IPS-18a (cell line): Measurements from ENCODE around the gene SLC35E1.

Source experiments
- H3K27ac ChIP-seq: one replicate; pipeline ENCODE4 v1.5.1; 2013; ENCODE audit warnings: low read length
- H3K27me3 ChIP-seq: one replicate; pipeline ENCODE4 v1.6.1; 2013; ENCODE audit warnings: mild to moderate bottlenecking, low read length; ENCODE audit not compliant: control insufficient read depth, insufficient read depth
- H3K36me3 ChIP-seq: one replicate; pipeline ENCODE4 v1.6.1; 2013; ENCODE audit warnings: low read depth, low read length; ENCODE audit not compliant: control insufficient read depth
- H3K4me1 ChIP-seq: one replicate; pipeline ENCODE4 v1.6.1; 2013; ENCODE audit warnings: low read depth, low read length; ENCODE audit not compliant: control insufficient read depth
- H3K4me3 ChIP-seq: one replicate; pipeline ENCODE4 v1.5.1; 2013; ENCODE audit warnings: low read length
- H3K9ac ChIP-seq: one replicate; pipeline ENCODE4 v1.6.1; 2013; ENCODE audit warnings: mild to moderate bottlenecking, low read length, moderate library complexity
- H3K9me3 ChIP-seq: one replicate; pipeline ENCODE4 v1.6.1; 2013; ENCODE audit warnings: low read depth, low read length; ENCODE audit not compliant: control insufficient read depth

SLC35E1 gene

DNA sequence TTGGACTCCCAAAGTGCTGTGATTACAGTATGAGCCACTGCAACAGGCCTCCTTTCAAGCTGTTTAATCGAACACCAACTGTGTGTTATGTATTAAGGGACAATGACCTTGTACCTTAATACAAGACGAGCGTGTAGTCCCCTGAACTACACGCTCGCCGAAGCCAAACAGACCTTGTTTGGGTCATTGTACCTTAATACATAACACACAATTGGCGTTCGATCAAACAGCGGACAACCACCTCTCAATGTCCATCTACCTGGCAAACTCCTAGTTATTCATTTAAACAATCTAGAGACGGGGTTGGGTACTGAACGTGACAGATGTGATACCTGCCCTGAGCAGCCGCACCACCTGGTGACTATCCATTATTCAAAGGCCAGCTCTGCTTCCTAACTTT, 31.3 kb downstream of the SLC35E1 start:
- Histone ChIP-seq H3K36me3 (peaks cover 16% of the 10 kb centered on the region), H3K4me1 (peaks cover 5% of the 10 kb centered on the region), H3K4me3 (peak overlapping the region; percentile 80), H3K9me3 (no peaks in the 10 kb centered on the region), H3K9ac (peak overlapping the region; percentile 79), H3K27ac (no peak overlapping the region), H3K27me3 (no peaks in the 10 kb centered on the region)

DNA sequence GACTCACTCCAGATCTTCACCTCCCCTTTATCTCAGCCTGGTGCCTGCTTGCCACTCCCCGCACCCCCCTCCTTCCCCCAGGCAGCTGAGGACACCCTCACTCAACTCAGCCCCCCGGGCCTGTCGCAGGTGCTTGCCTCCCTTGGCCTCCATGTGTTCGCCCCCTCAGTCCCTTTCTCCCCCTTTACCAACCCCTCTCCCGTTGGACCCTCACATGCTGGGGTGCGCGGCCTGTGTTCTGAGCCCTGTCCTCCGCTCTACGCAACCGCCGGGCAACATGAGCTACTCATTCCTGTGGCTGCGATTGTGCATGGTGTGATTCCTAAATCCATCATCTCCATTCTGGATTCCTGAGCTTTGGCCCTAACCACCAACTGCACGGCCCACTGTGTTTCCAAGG, 35.1 kb downstream of the SLC35E1 start:
- no peak overlapping the region for H3K4me3 ChIP-seq
- H3K4me1 ChIP-seq: no peaks in the 10 kb centered on the region
- no peaks in the 10 kb centered on the region for H3K27me3 ChIP-seq
- H3K9ac ChIP-seq: no peak overlapping the region
- no peaks in the 10 kb centered on the region for H3K9me3 ChIP-seq
- peaks cover 53% of the 10 kb centered on the region for H3K36me3 ChIP-seq
- H3K27ac ChIP-seq: no peak overlapping the region

DNA sequence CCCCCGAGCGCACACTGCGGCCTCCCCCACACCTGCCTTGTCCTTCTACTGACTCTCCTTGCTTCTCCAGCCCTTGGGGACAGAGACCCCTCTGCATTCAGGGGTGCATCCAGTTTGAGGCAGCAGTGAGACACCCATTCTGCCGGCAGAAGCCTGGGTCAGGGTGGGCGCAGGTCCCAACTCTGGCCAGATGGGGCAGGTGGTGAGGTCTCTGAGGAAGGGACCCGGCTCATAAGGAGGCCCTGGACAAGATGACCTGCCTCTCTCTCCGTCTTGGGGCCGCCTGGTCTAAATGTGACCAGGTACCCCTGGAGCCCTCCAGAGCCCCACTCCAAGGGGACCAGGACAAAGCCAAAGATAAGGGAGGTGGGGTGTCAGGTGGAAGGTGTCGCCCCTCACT, 36.1 kb downstream of the SLC35E1 start:
- peaks cover 63% of the 10 kb centered on the region for H3K36me3 ChIP-seq
- no peak overlapping the region for H3K27ac ChIP-seq

DNA sequence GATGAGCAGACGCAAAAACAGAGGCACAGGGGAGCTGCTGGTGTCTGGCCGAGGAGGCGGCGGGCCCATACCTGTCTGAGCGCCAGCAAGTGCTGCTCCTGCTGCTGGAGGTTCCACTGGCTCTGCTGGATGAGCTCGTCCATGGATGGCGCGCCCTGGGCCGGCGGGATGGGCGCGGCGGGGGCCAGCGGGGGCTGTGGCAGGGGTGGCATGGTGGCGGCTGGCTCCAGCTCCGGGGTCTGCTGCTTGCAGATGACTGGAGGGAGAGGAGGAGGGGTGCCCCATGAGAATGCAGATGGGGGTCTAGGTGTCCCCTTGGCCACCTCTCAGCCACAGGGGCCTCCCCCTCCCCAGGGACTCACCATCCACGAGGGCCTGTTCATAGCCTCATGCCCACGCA, 36.8 kb downstream of the SLC35E1 start:
- no peak overlapping the region for H3K9ac ChIP-seq
- H3K4me3 ChIP-seq: no peak overlapping the region
- no peaks in the 10 kb centered on the region for H3K9me3 ChIP-seq
- no peaks in the 10 kb centered on the region for H3K4me1 ChIP-seq
- no peaks in the 10 kb centered on the region for H3K27me3 ChIP-seq
- peaks cover 70% of the 10 kb centered on the region for H3K36me3 ChIP-seq
- H3K27ac ChIP-seq: no peak overlapping the region

More for the DNA sequence above, 36.1 kb downstream of the SLC35E1 start:
- no peak overlapping the region for H3K9ac ChIP-seq
- H3K27me3 ChIP-seq: no peaks in the 10 kb centered on the region
- H3K4me1 ChIP-seq: no peaks in the 10 kb centered on the region
- H3K9me3 ChIP-seq: no peaks in the 10 kb centered on the region
- no peak overlapping the region for H3K4me3 ChIP-seq

DNA sequence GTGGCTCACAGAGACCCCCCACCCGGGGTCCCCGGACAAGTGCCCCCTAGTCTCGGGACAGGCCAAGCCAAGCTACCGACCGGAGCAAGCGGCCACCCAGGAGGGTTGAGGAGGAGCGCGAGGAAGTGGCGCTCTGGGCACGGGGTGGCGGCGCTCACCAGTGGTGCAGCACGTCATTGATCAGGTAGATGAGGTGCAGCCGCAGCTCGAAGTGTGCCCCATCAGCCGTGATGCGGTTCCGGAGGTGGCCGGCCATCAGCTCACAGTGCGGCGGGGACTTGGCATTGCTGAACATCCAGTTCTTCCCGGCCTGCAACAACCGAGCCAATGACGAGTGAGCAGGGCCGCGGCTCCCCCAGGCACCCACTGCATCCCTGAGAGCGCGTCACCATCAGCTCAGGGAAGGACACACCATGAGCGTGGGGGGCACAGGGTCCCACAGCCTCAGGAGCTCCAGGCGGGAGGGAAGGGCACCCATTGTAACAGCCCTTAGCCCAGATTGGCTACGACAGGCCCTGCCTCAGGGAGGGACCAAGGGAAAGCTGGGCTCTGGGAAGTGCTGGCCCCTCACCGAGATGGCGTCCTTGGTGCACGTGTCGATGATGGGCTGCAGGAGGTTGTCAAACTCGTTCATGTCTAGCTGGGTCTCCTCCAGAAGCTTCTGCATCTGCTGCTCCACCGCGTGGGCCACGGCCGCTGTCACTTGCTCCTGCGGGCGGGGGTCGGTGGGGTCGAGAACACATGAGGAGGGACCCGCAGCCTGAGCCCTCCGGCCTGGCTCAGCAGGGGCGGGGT, 39.6 kb downstream of the SLC35E1 start:
- H3K9me3 ChIP-seq: no peaks in the 10 kb centered on the region
- no peaks in the 10 kb centered on the region for H3K27me3 ChIP-seq
- H3K36me3 ChIP-seq: peaks cover 92% of the 10 kb centered on the region
- H3K4me3 ChIP-seq: no peak overlapping the region
- H3K27ac ChIP-seq: no peak overlapping the region
- no peak overlapping the region for H3K9ac ChIP-seq
- no peaks in the 10 kb centered on the region for H3K4me1 ChIP-seq

DNA sequence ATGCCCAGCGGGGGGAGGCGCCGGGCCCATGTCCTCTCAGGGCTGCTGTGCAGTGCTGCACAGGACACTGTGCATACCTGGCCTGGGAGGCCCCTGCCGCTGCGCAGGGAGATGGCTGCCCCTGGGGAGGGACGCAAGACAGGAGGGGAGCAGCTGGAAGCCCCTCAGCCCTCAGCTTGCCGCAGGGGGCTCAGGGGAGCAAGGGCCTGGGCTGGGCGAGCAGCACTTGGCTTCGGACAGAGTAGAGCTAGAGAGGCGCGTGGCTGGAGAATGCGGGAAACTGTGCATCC, 40.9 kb downstream of the SLC35E1 start:
- Histone ChIP-seq H3K27ac (no peak overlapping the region), H3K9ac (no peak overlapping the region), H3K27me3 (no peaks in the 10 kb centered on the region), H3K4me1 (no peaks in the 10 kb centered on the region), H3K4me3 (no peak overlapping the region), H3K36me3 (peaks cover 97% of the 10 kb centered on the region), H3K9me3 (no peaks in the 10 kb centered on the region)

DNA sequence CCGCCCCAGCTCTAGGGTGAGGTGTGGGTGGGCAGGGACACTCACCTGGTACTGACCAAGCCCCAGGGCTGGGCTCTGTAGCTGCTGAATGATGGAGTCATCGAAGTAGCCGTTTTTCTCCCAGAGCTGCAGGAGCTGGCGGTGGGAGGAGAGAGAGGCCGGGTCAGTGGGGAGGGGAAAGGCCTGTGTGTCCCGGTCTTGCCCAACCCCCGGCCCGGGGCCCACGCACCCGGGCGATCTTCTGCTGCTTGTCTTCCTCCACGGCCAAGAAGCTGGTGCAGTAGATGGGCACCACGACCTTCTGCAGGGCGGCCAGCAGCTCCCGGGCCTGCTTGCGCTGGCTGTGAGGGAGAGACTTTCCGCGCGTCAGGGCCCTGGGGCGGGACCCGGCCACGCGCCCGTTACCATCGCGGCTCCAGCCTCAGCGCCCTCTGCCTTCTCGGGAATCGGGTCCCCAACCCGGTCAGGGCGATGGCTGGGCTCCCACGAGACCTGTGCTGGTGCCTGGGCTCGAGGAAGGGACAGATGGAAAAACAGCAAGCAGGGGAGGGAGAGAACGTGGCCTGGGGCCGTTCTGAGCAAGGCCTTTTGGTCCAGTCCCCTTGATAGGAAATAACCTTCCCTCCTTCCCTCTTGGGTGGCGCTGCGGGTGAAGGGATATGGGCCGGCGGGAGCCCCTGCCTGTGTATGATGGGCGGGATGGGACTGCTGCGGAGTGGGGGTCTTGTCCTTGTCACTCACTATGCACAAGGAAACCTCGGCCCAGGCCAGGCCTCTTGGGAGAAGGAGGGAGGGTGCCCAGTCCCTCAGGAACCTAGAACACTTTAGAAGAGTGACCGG, 41.5 kb downstream of the SLC35E1 start:
- Histone ChIP-seq H3K4me1 (no peaks in the 10 kb centered on the region), H3K27me3 (no peaks in the 10 kb centered on the region), H3K4me3 (no peak overlapping the region), H3K9ac (no peak overlapping the region), H3K36me3 (peaks cover 94% of the 10 kb centered on the region), H3K9me3 (no peaks in the 10 kb centered on the region), H3K27ac (no peak overlapping the region)

DNA sequence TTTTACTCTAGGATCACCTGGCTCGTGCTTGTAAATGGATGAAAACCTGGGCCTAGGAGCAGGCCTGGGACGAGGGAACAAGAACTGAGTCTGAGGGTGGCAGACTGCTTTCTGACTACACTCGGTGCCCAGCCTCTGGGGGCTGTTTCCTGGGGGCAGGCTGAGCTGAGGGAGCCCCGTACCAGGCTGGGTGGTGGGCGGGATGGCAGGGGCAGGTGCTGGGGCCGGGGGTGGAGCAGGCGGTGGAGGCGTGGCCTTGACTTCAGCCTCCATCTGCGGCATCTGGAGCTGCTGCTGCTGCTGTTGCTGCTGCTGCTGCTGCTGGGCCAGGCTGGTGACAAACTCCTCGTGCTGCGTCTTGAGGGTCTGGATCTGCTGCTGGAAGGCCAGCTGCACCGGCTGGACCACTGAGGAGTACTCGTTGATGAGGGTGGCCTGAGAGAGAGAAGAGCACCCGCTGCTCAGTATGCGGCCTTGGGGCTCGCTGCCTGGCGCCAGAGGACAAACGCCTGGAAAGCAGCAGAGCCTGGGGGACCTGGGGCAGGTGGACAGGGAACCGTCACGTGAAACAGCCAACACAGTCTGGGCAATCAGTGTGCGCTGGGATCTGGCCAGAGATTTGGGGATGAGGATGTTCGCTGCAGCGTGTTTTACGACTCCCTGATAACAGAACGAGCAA, 42.6 kb downstream of the SLC35E1 start:
- no peak overlapping the region for H3K4me3 ChIP-seq
- peaks cover 92% of the 10 kb centered on the region for H3K36me3 ChIP-seq
- H3K9ac ChIP-seq: no peak overlapping the region
- H3K9me3 ChIP-seq: no peaks in the 10 kb centered on the region
- H3K27me3 ChIP-seq: no peaks in the 10 kb centered on the region
- H3K4me1 ChIP-seq: no peaks in the 10 kb centered on the region
- H3K27ac ChIP-seq: no peak overlapping the region

DNA sequence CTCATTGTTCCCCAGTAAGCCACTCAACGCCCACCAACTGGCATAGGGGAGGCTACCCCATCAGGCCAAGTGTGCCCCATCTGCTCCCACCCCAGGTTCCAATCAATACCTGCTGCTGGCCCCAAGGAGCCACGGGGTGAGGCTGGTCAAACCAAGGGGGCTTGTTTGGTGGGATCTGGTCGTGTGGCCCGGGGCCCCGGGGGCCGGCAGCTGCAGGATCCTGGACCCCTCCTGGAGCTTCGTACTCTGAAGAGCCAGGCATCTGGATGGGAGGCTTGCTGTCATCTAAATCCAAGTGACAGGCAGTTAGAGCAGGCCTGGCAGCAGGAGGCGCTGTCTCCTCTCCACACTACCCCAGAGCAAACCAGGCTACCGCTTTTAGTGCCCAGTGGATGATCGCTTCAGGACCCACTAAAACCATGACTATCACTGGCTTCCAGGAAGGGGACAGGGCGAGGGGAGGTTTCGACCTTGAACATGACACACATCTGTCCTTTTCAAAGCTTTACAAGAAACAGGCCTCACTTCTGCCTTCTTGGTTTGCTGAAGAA, 44.2 kb downstream of the SLC35E1 start:
- Histone ChIP-seq H3K4me3 (no peak overlapping the region), H3K9ac (no peak overlapping the region)

DNA sequence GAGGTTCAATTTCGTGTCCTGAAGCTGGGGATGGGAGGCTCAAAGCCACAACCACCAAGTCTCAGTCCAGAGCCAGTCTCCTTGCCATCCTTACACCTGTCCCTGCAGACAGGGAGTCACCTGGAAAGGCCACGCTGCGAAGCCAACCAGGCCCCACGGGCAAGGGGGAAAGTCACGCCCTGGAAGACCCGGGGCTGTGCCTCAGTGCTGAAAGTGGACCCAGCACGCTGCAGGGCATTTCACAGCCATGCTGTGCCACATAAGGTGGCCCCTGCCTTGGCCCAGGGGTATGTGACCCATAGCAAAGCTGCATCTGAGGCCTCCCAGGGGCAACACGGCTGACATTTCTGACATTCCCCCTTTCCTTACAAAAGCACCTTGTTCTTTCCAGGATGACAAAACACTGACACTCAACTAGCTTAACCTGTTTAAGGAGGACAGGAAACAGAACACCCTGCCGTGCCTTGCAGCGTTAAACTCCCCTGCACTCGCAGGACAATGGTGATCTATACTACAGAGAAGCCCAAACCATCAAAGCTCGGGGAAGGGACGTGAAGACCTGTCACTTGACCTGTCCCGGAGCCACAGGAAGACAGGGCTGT, 44.8 kb downstream of the SLC35E1 start:
- no peaks in the 10 kb centered on the region for H3K4me1 ChIP-seq
- H3K36me3 ChIP-seq: peaks cover 88% of the 10 kb centered on the region
- no peaks in the 10 kb centered on the region for H3K9me3 ChIP-seq
- no peak overlapping the region for H3K27ac ChIP-seq
- no peak overlapping the region for H3K4me3 ChIP-seq
- H3K27me3 ChIP-seq: no peaks in the 10 kb centered on the region
- no peak overlapping the region for H3K9ac ChIP-seq

More for the DNA sequence above, 44.2 kb downstream of the SLC35E1 start:
- Histone ChIP-seq H3K9me3 (no peaks in the 10 kb centered on the region), H3K27ac (no peak overlapping the region), H3K27me3 (no peaks in the 10 kb centered on the region), H3K36me3 (peaks cover 87% of the 10 kb centered on the region), H3K4me1 (no peaks in the 10 kb centered on the region)
